CD4-positive, alpha-beta T cell treated with Interleukin-21 for 1 hour (primary cell): ENCODE measurements around the gene ANGPTL1.
"Not testable (repeated sequence)": the region's sequence is repeated elsewhere in the genome, so short reads cannot be mapped to it uniquely, and the experiment has no call there.

Experiments used
- DNase-seq: peaks from one replicate; pipeline ENCODE4 v3.0.0-alpha.2; 2020

ANGPTL1 gene

GRCh38 chr1:178862864-178863263, 8.0 kb downstream of the ANGPTL1 start:
- DNase-seq = no peak

DNA sequence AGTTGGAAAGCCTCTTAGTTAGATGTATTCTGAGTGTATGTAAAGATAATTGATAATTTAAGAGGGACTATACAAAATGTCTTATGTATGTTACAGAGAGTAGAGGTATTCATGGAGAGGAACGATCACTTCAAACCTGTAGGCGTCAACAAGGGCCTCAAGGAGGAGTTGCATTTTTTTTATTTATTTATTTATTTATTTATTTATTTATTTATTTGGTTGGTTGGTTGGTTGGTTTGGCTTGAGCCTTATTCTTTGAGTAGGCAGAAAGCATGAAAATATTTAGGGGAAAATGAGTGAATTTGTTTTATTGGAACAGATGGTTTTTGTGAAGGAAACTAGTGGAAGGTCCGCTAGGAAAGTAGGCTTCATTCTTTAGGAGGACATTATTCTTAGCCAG, 8.5 kb downstream of the ANGPTL1 start:
- no peak for DNase-seq

DNA sequence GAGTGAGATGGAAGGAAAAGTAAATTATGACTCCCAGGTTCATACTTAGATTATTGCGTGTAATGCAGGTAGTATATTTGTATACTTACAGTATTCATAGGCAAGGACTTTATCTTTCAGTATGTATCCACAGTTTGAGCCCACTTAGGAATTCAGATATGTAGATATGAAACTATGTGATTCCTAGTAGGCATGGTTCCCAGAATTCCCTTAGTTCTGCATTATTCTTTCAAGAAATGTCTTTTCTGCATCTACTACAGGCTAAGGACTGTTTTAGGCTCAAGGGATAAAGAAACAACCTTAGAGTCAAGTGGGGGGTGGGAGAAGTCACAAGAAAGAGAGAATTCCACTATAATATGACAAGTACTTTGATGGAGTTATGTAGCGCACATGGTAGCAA, 13.8 kb downstream of the ANGPTL1 start:
- no peak for DNase-seq

GRCh38 chr1:178849918-178850317, 21.0 kb downstream of the ANGPTL1 start:
- DNase-seq = no peak

DNA sequence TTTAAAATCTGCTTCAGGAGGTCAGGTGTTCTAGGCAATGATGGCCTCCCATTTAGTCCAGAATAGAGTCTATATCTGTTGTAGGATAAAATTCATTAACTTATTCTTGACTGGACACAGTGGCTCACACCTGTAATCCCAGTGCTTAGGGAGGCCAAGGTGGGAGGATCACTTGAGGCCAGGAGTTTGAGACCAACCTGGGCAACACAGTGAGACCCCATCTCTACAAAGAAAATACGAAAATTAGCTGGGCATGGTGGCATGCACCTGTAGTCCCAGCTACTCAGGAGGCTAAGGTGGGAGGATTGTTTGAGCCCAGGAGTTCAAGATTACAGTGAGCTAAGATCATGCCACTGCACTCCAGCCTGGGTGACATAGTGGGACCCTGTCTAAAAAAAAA, 23.0 kb downstream of the ANGPTL1 start:
- DNase-seq = not testable (repeated sequence)

- no peak for DNase-seq
These were observed 23.5 kb downstream of the ANGPTL1 start for GRCh38 chr1:178847396-178847849.

- DNase-seq = no peak
These were observed 24.6 kb downstream of the ANGPTL1 start for GRCh38 chr1:178846306-178846705.

- no peak for DNase-seq
These were observed 26.4 kb downstream of the ANGPTL1 start for GRCh38 chr1:178844436-178844835.

GRCh38 chr1:178825167-178825566, 45.7 kb downstream of the ANGPTL1 start:
- no peak for DNase-seq

- DNase-seq = no peak
These were observed 49.6 kb downstream of the ANGPTL1 start for GRCh38 chr1:178821134-178821866.

DNA sequence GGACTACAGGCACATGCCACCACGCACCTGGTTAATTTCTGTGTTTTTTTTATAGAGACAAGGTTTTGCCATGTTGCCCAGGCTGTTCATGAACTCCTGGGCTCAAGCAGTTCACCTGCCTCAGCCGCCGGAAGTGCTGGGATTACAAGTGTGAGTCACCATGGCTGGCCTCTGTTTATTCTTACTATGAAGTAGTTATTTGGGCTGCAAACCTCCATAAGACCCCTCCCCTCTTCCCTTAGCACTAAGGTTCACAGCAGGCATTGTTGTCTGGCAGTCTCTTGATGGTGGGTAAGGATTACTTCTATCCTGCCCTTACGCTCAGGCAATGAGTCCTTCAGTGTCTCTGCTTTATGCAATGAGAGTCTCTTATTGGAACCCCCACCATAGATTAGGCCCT, 51.8 kb downstream of the ANGPTL1 start:
- DNase-seq = no peak

- no peak for DNase-seq
These were observed 52.5 kb downstream of the ANGPTL1 start for GRCh38 chr1:178818416-178818815.

GRCh38 chr1:178810585-178810984, 60.3 kb downstream of the ANGPTL1 start:
- no peak for DNase-seq

DNA sequence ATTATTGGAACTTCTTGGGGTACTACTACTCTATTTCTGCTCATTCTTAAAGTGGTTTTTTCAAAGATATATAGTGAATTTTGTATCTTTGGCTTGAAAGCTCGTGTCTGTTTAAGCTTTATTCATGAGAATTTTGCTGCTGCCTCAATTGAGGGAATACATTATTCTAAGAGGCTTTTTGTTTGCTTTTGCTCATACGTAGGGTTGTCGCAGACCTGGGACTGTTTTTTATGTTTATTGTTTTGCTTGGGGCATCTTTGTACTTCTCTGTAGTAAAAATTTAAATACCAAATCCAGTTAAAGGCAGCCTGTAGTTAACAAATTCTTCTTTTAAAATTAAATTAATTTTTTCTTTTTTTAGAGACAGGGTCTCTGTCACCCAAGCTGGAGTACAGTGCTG, 62.3 kb downstream of the ANGPTL1 start:
- no peak for DNase-seq

DNA sequence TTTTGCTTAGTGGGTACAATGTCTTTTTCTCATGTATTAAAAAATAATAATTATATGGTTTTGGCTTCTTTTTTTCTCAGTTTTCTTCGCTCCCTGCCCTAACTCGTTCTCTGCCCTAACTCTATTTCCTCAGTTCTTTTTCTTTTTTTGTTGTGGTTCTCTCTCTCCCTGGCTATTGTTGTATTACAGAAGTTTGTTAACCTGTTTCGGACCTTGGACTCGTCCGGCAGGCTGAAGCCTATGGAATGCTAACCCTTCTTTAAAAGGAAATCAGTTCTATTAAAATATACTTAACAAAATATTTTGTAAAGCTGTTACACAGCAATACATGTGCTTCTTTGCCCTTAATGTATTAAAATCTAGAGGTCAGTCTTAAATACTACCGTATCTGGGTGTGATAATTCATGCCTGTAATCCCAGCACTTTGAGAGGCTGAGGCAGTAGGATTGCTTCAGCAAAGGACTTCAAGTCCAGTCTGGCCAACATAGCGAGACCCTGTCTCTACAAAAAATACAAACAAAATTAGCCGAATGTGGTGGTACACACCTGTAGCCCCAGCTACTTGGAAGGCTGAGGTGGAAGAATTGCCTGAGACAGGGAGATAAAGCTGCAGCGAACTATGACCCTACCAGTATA, 64.1 kb downstream of the ANGPTL1 start:
- DNase-seq = no peak

- DNase-seq = no peak
These were observed 68.0 kb downstream of the ANGPTL1 start for GRCh38 chr1:178802873-178803272.
